NCI-H69 (cell line): ENCODE measurements around the gene DOCK7.
"Not testable (repeated sequence)": the region's sequence is repeated elsewhere in the genome, so short reads cannot be mapped to it uniquely, and the experiment has no call there.

Experiments
- DNase-seq: peaks from one replicate; lab custom pipeline; 2025; lab: John Stamatoyannopoulos, UW

Gene DOCK7

GRCh38 chr1:62528015-62528414, 160.2 kb downstream of the DOCK7 start:
- no peak for DNase-seq

GRCh38 chr1:62527346-62527745, 160.8 kb downstream of the DOCK7 start:
- not testable (repeated sequence) for DNase-seq

GRCh38 chr1:62523860-62524259, 164.3 kb downstream of the DOCK7 start:
- DNase-seq: no peak

- no peak for DNase-seq
Observed at GRCh38 chr1:62516600-62516999, 171.6 kb downstream of the DOCK7 start.

- no peak for DNase-seq
Observed at GRCh38 chr1:62514746-62515423, 173.3 kb downstream of the DOCK7 start.

- DNase-seq: no peak
Observed at GRCh38 chr1:62513013-62513412, 175.2 kb downstream of the DOCK7 start.

- DNase-seq: no peak
Observed at GRCh38 chr1:62509028-62509427, 179.2 kb downstream of the DOCK7 start.

GRCh38 chr1:62508187-62508758, 179.9 kb downstream of the DOCK7 start:
- DNase-seq: peak; percentile 45

- no peak for DNase-seq
Observed at GRCh38 chr1:62500210-62500609, 188.0 kb downstream of the DOCK7 start.

GRCh38 chr1:62494137-62494536, 194.0 kb downstream of the DOCK7 start:
- DNase-seq: no peak

- no peak for DNase-seq
Observed at GRCh38 chr1:62493656-62494055, 194.5 kb downstream of the DOCK7 start.

- no peak for DNase-seq
Observed at GRCh38 chr1:62492521-62492920, 195.7 kb downstream of the DOCK7 start.

GRCh38 chr1:62487956-62488355, 200.2 kb downstream of the DOCK7 start:
- DNase-seq: no peak

GRCh38 chr1:62484824-62485468, 203.2 kb downstream of the DOCK7 start:
- DNase-seq: no peak

GRCh38 chr1:62481681-62482080, 206.5 kb downstream of the DOCK7 start:
- no peak for DNase-seq

GRCh38 chr1:62476525-62477219, 211.5 kb downstream of the DOCK7 start:
- no peak for DNase-seq

GRCh38 chr1:62467092-62467491, 221.1 kb downstream of the DOCK7 start:
- DNase-seq: no peak

GRCh38 chr1:62462370-62462769, 225.8 kb downstream of the DOCK7 start:
- DNase-seq: no peak

- peak; percentile 3 for DNase-seq
Observed at GRCh38 chr1:62457955-62458354, 230.2 kb downstream of the DOCK7 start.

GRCh38 chr1:62452951-62453350, 235.2 kb downstream of the DOCK7 start:
- no peak for DNase-seq

GRCh38 chr1:62450301-62450700, 237.9 kb downstream of the DOCK7 start:
- no peak for DNase-seq

GRCh38 chr1:62448221-62448933, 239.8 kb downstream of the DOCK7 start:
- DNase-seq: no peak
